Measurements from ENCODE around the gene IL5.

IL5 gene

DNA sequence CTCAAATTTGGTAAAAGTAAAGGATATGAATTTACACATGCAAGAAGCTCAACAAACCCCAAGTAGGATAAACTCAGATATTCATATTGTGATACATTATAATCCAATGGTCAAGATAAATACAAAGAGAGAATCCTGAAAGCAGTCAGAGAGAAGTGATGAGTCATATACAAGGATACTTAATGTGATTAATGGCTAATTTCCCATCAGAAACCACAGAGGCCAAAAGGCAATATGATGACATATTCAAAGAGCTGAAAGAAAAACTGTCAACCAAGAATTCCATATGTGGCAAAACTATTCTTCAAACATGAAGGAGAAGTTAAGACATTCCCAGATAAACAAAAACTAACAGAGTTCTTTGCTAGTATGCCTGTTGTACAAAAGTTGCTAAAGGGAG, 33.2 kb downstream of the IL5 start:
- no peak overlapping the region for H3K27ac ChIP-seq (ENCODE audit: insufficient read depth, low read depth, low read length, poor library complexity, severe bottlenecking)
- no peaks in the 10 kb centered on the region for H3K27me3 ChIP-seq (ENCODE audit: control insufficient read depth, insufficient read depth, low read length, poor library complexity, severe bottlenecking)
- no peaks in the 10 kb centered on the region for H3K4me1 ChIP-seq (ENCODE audit: control insufficient read depth, insufficient read depth, low read length)
- H3K4me3 ChIP-seq (ENCODE audit: insufficient read depth, low read depth, low read length) = no peak overlapping the region
- no peaks in the 10 kb centered on the region for H3K9me3 ChIP-seq (ENCODE audit: control insufficient read depth, low read length)
- H3K36me3 ChIP-seq (ENCODE audit: control insufficient read depth, insufficient read depth, low read length) = no peaks in the 10 kb centered on the region

DNA sequence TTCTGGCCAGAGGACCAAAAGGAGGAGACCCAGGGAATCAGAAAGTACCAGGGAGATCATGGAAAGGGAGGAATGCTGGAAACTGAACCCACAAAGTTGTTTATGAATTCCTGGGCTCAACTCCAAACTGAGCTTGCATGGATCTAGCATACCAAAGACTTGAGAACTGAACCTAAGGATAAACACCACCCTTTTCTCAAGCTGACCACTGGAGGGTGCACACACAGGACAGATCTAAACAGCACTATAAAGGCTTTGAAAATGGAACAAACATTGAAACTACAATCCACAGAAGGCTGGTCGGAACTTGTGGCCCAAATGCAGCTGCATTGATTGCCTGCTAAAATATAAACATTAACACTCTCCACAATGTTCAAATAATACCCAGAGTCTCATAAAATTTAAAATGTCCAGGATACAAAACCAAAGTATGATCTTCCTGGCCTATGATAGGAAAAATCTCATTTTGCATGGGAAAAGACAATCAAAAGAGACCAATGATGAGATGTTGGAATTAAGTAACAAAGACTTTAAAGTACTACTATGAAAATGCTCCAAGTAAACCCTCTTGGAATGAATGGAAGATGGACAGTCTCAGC, 37.1 kb downstream of the IL5 start:
- H3K4me3 ChIP-seq (ENCODE audit: insufficient read depth, low read depth, low read length) = no peak overlapping the region
- H3K27me3 ChIP-seq (ENCODE audit: control insufficient read depth, insufficient read depth, low read length, poor library complexity, severe bottlenecking) = no peaks in the 10 kb centered on the region
- H3K36me3 ChIP-seq (ENCODE audit: control insufficient read depth, insufficient read depth, low read length) = no peaks in the 10 kb centered on the region
- no peak overlapping the region for H3K27ac ChIP-seq (ENCODE audit: insufficient read depth, low read depth, low read length, poor library complexity, severe bottlenecking)
- no peaks in the 10 kb centered on the region for H3K4me1 ChIP-seq (ENCODE audit: control insufficient read depth, insufficient read depth, low read length)
- H3K9me3 ChIP-seq (ENCODE audit: control insufficient read depth, low read length) = no peaks in the 10 kb centered on the region
- WGBS, 2 experiments = 70 to 81% methylated on average over 1 of the region's 1 CpG

DNA sequence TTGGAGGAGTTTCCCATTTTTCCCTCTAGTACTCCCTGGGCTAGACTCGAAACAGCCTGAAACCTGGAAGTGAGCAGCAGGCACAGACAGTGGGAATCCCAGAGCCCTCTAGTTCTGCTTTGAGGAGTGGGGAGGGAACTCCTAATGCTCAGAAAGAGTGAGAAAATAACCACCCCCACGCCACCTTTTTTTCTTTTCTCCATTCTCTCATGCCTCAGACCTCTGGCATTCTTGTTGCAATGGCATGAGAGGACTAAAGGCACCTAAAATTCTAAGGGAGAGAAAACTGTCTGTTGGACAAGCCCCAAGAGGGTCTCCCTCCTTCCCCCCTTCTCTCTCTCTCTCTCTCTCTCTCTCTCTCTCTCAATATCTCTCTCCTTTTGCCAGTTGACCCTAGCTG, 37.7 kb downstream of the IL5 start:
- WGBS, 2 experiments = 87 to 91% methylated on average over 2 of the region's 2 CpGs
- no peak overlapping the region for H3K4me3 ChIP-seq (ENCODE audit: insufficient read depth, low read depth, low read length)
- no peaks in the 10 kb centered on the region for H3K9me3 ChIP-seq (ENCODE audit: control insufficient read depth, low read length)
- H3K27ac ChIP-seq (ENCODE audit: insufficient read depth, low read depth, low read length, poor library complexity, severe bottlenecking) = no peak overlapping the region
- H3K4me1 ChIP-seq (ENCODE audit: control insufficient read depth, insufficient read depth, low read length) = no peaks in the 10 kb centered on the region
- H3K36me3 ChIP-seq (ENCODE audit: control insufficient read depth, insufficient read depth, low read length) = no peaks in the 10 kb centered on the region
- H3K27me3 ChIP-seq (ENCODE audit: control insufficient read depth, insufficient read depth, low read length, poor library complexity, severe bottlenecking) = no peaks in the 10 kb centered on the region

DNA sequence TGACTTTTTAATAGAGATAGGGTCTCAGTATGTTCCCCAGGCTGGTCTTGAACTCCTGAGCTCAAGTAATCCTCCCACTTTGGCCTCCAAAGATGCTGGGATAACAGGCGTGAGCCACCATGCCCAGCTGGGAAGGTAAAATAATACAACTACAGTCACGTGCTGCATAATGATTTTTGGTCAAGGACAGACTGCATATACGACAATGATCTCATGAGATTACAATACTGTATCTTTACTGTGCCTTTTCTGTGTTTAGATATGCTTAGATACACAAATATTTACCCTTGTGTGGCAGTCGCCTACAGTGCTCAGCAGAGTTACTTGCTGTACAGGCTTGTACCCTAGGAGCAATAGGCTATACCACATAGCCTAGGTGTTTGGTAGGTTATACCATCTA, 38.6 kb downstream of the IL5 start:
- 85 to 91% methylated on average over 3 to 4 of the region's 4 CpGs for WGBS, 2 experiments
- H3K9me3 ChIP-seq (ENCODE audit: control insufficient read depth, low read length) = no peaks in the 10 kb centered on the region
- no peak overlapping the region for H3K4me3 ChIP-seq (ENCODE audit: insufficient read depth, low read depth, low read length)
- H3K4me1 ChIP-seq (ENCODE audit: control insufficient read depth, insufficient read depth, low read length) = no peaks in the 10 kb centered on the region
- H3K27me3 ChIP-seq (ENCODE audit: control insufficient read depth, insufficient read depth, low read length, poor library complexity, severe bottlenecking) = no peaks in the 10 kb centered on the region
- no peaks in the 10 kb centered on the region for H3K36me3 ChIP-seq (ENCODE audit: control insufficient read depth, insufficient read depth, low read length)
- no peak overlapping the region for H3K27ac ChIP-seq (ENCODE audit: insufficient read depth, low read depth, low read length, poor library complexity, severe bottlenecking)

DNA sequence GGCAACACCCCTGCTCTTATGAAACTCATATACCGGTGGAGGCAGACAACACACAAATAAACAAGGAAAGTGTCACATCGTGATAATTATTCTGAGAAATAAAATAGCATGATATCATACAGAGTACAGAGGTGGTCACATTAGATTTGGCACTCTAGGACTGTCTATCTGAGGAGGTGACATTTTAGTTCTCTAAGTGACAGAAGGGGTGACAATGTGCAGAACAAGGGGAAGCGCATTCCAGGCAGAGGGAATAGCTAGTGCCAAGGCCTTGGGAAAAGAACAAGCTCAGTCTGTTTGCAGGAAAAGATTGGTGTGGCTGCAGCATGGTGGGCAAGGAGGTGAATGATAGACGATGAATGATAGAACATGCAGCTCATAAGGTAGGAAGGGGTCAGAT, 40.1 kb downstream of the IL5 start:
- no peaks in the 10 kb centered on the region for H3K36me3 ChIP-seq (ENCODE audit: control insufficient read depth, insufficient read depth, low read length)
- no peak overlapping the region for H3K27ac ChIP-seq (ENCODE audit: insufficient read depth, low read depth, low read length, poor library complexity, severe bottlenecking)
- no peaks in the 10 kb centered on the region for H3K9me3 ChIP-seq (ENCODE audit: control insufficient read depth, low read length)
- no peak overlapping the region for H3K4me3 ChIP-seq (ENCODE audit: insufficient read depth, low read depth, low read length)
- H3K4me1 ChIP-seq (ENCODE audit: control insufficient read depth, insufficient read depth, low read length) = no peaks in the 10 kb centered on the region
- WGBS, 2 experiments = 74% methylated on average over 4 of the region's 4 CpGs
- H3K27me3 ChIP-seq (ENCODE audit: control insufficient read depth, insufficient read depth, low read length, poor library complexity, severe bottlenecking) = no peaks in the 10 kb centered on the region

DNA sequence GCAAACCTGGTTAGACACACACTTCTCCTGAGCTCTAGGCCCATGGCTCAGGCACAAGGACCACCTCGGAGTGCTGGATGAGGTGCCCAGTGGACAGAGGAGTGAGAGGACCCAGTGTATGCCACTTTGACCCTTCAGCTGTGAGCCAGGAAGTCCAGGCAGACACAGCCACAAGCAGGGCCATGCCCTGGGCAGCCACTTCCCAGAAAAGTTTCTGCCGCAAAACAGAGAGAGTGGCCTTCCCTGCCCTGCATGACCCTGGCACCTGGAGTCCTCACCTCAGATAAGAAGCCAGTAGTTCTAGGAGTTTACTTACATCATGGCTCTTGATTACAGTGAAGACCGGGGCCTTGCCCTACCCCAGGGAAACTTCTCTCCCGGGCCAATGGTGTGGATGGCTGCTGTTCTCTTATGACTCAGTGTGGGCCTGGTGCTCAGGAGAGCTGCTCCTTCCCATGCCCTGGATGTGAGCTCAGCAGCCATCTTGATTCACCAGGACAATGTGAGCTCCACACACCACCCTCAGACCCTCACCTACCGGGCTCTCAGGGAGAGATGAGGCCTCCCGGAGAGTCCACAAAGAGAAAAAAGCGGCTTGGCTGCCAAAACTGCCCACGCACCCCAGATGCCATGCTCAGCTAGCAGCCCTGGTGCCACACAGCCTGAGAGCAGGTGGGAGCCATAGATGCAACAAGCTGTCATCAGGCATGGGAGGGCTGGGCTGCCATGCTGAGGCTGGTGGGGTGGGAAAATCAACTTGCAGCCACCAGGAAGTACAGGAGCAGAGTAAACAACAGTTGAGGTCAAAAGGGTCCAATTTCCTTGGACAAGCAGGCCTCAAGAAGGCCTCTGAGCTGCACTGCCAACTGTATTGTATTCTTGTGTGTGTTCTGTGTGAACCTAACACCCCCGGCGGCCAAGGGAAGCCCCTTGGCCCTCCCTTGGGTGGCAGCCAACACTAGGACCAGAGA, 41.1 kb downstream of the IL5 start:
- H3K9me3 ChIP-seq (ENCODE audit: control insufficient read depth, low read length) = no peaks in the 10 kb centered on the region
- no peak overlapping the region for H3K27ac ChIP-seq (ENCODE audit: insufficient read depth, low read depth, low read length, poor library complexity, severe bottlenecking)
- no peaks in the 10 kb centered on the region for H3K36me3 ChIP-seq (ENCODE audit: control insufficient read depth, insufficient read depth, low read length)
- H3K4me3 ChIP-seq (ENCODE audit: insufficient read depth, low read depth, low read length) = no peak overlapping the region
- peaks cover 5% of the 10 kb centered on the region for H3K27me3 ChIP-seq (ENCODE audit: control insufficient read depth, insufficient read depth, low read length, poor library complexity, severe bottlenecking)
- no peaks in the 10 kb centered on the region for H3K4me1 ChIP-seq (ENCODE audit: control insufficient read depth, insufficient read depth, low read length)
- WGBS, 2 experiments = 92 to 93% methylated on average over 10 of the region's 10 CpGs

DNA sequence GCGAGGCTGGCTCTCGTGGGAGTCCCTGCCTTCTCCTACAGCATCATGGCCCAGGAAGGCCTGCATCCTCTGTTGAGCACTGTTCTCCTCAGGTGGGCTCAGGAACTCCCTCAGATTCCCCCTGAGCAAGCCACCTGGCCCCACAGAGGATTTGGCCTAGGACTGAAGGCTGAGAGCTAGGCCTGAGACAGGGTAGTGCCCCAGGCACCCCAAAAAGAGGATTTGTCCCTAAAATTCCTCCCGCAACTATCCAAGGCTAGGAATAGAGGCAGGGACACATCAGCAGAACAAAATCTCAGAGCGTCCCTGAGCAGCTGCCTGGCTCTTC, 41.7 kb downstream of the IL5 start:
- no peaks in the 10 kb centered on the region for H3K36me3 ChIP-seq (ENCODE audit: control insufficient read depth, insufficient read depth, low read length)
- no peak overlapping the region for H3K4me3 ChIP-seq (ENCODE audit: insufficient read depth, low read depth, low read length)
- H3K27ac ChIP-seq (ENCODE audit: insufficient read depth, low read depth, low read length, poor library complexity, severe bottlenecking) = no peak overlapping the region
- WGBS, 2 experiments = 89 to 93% methylated on average over 4 of the region's 4 CpGs
- H3K9me3 ChIP-seq (ENCODE audit: control insufficient read depth, low read length) = no peaks in the 10 kb centered on the region
- peaks cover 8% of the 10 kb centered on the region for H3K27me3 ChIP-seq (ENCODE audit: control insufficient read depth, insufficient read depth, low read length, poor library complexity, severe bottlenecking)
- no peaks in the 10 kb centered on the region for H3K4me1 ChIP-seq (ENCODE audit: control insufficient read depth, insufficient read depth, low read length)

DNA sequence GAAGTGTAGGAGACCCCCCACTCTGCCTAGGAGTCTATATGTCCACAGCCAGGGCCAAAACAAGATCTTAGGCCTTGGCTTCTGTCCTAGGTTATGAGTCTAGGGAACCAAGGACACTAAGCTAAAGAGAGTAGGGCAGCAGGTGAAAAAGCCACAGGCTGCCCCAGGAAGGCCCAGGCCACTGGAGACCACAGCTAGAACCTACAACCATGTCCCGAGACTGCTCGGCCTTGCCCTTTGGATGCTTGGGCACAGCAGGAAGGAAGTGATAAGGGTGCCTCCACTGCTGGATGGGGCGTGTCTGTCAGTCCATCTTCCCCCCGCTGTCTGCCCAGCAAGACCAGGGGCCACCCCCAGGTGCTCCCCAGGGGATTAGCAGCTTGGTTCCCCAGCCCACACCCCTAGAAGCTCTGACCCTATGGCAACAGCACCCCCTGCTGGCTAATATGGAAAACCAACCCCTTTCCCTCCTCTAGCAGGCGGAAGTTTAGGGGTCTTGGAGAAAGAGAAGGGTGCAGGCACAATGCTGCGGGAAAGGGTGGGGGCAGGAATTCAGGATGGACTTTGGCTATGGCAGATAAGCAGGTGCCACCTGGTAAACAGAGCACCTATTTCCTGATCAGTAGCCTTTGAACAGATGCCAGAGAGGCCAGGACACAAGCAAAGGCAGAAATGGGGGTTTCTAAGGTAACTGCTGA, 42.2 kb downstream of the IL5 start:
- H3K36me3 ChIP-seq (ENCODE audit: control insufficient read depth, insufficient read depth, low read length) = no peaks in the 10 kb centered on the region
- no peak overlapping the region for H3K4me3 ChIP-seq (ENCODE audit: insufficient read depth, low read depth, low read length)
- H3K27me3 ChIP-seq (ENCODE audit: control insufficient read depth, insufficient read depth, low read length, poor library complexity, severe bottlenecking) = peaks cover 8% of the 10 kb centered on the region
- no peaks in the 10 kb centered on the region for H3K4me1 ChIP-seq (ENCODE audit: control insufficient read depth, insufficient read depth, low read length)
- 59 to 62% methylated on average over 6 of the region's 6 CpGs for WGBS, 2 experiments
- no peaks in the 10 kb centered on the region for H3K9me3 ChIP-seq (ENCODE audit: control insufficient read depth, low read length)
- no peak overlapping the region for H3K27ac ChIP-seq (ENCODE audit: insufficient read depth, low read depth, low read length, poor library complexity, severe bottlenecking)

DNA sequence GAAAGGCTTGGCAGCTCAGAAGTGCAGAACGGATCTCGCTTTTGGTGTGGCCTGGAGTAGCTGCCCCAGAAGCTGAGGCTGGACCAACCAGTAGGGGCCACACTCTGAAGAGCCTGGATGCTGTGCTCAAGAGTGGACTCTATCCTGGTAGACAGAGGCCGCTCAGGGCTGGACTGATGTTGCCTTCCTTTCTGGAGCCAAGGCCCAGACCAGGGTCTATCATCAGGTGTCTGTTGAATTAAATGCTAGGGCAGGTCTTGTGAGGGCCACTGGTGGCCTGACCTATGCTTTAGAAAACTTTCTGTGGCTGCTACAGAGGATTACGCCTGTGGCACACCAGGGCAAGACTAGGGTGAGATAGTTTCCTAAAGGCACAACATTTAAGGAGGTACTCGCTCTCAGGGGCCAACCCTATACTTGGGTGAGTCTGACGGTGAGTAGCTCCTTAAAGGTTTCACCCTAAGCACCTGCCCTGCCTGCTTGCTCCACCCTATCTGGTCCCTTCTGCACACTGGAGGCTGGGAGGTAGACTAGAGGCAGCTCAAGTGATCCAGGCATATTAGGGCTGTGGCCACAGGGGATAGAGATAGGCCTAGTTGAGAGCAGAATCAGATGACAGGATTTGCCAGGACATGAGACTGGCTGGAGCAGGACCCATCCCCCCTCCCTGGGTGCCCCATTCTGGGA, 42.9 kb downstream of the IL5 start:
- 93 to 95% methylated on average over 6 of the region's 6 CpGs for WGBS, 2 experiments
- no peaks in the 10 kb centered on the region for H3K4me1 ChIP-seq (ENCODE audit: control insufficient read depth, insufficient read depth, low read length)

More for the DNA sequence above, 42.9 kb downstream of the IL5 start:
- Histone ChIP-seq H3K27me3 (ENCODE audit: control insufficient read depth, insufficient read depth, low read length, poor library complexity, severe bottlenecking) (peaks cover 8% of the 10 kb centered on the region), H3K4me3 (ENCODE audit: insufficient read depth, low read depth, low read length) (no peak overlapping the region), H3K36me3 (ENCODE audit: control insufficient read depth, insufficient read depth, low read length) (no peaks in the 10 kb centered on the region), H3K9me3 (ENCODE audit: control insufficient read depth, low read length) (no peaks in the 10 kb centered on the region), H3K27ac (ENCODE audit: insufficient read depth, low read depth, low read length, poor library complexity, severe bottlenecking) (no peak overlapping the region)

All from ectodermal cell (in vitro differentiated cells).